Left lung (tissue), 10 donors: ENCODE measurements around the gene CACNB4. TPM values are rescaled to one million over a fixed set of nuclear protein-coding genes. Genes with fewer than 3 reads are reported as not detected.

Experiments
- ATAC-seq: fragments of 200-7000 bp; cut with Tn5 transposase; one replicate; pipeline ENCODE4 v1.9.1; 2020; ENCODE audit warnings: moderate library complexity
- DNase-seq, 4 donors: peaks; one replicate each; pipeline ENCODE4 v3.0.0-alpha.2; 2013 to 2020
- H3K27ac ChIP-seq, 2 donors: fragments of 200-600 bp; sonication (generic) in 1 of 2; one replicate each; pipeline versions ENCODE4 v1.5.0 to v1.8.0; 2020 to 2021
- H3K27me3 ChIP-seq, 2 donors: fragments of 200-600 bp; sonication (generic) in 1 of 2; one replicate each; pipeline versions ENCODE4 v1.5.0 to v1.8.0; 2020 to 2021
- H3K36me3 ChIP-seq, 2 donors: fragments of 200-600 bp; sonication (generic) in 1 of 2; one replicate each; pipeline versions ENCODE4 v1.5.0 to v1.8.0; 2020 to 2021
- H3K4me1 ChIP-seq, 2 donors: fragments of 200-600 bp; one replicate each; pipeline ENCODE4 v1.8.0; 2021
- H3K4me3 ChIP-seq, 2 donors: fragments of 200-600 bp; sonication (generic) in 1 of 2; one replicate each; pipeline versions ENCODE4 v1.5.0 to v1.8.0; 2020 to 2021; ENCODE audit warnings: mild to moderate bottlenecking in 1 of 2
- H3K9me3 ChIP-seq, 2 donors: fragments of 200-600 bp; sonication (generic) in 1 of 2; one replicate each; pipeline versions ENCODE4 v1.5.0 to v1.8.0; 2020 to 2021
- intact Hi-C, 2 donors: fragments of 100-400 bp; cut with DNase I; formaldehyde crosslinking; loops; one replicate each; pipeline versions ENCODE4 v1.11.2 to v1.14.2; 2022
- polyA plus RNA-seq, 6 donors: library from polyadenylated mRNA; unstranded; fragments of 120-200 nt; gene quantifications; one replicate each; pipeline ENCODE4 v1.2.1, GENCODE V29; 2013; ENCODE audit not compliant: insufficient read length in 6 of 6
- total RNA-seq, 2 donors: library from RNA; stranded (reverse); fragmentation: NEBNext Ultra II Directional; extraction: Animal tissue kit (Norgen Biotek cat#: 25700); gene quantifications; one replicate each; pipeline ENCODE4 v1.2.1, GENCODE V29; 2021
- TF ChIP-seq, protein P1 (sequence below), 2 donors: fragments of 200-600 bp; sonication (generic) in 1 of 2; IDR thresholded peaks; one replicate each; pipeline versions ENCODE4 v1.5.0 to v1.8.0; 2021; ENCODE audit warnings: antibody characterized with exemption in 2 of 2
- donor health status: DM: no; HTN: yes; CAD: no.
- donor health status: DM: no; HTN: no; CAD: no.

Gene CACNB4
- total and polyA plus RNA-seq, 8 donors = 5.9 to 11.2 (median 8.6) TPM

DNA sequence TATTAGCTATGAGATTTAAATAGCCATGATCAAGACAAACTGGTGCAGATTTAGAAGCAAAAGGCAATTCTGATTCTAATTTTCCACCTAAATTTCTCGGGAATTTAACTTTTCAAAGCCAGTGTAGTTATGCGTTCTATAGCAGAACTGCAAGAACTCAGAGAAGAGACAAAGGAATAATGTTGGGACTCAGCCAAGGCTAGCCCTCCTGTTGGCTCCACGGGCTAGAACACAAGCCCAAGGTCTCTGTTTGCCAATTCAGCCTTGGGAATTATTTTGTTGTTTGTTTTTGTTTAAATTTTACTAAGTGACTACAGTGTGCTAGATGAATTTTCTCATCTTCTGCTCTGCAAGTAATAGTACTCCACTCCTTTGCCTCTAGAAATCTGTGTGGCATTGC lies 121.2 kb downstream of the CACNB4 start:
- ATAC-seq (no peak), DNase-seq (no peak)
- Histone ChIP-seq H3K4me1 (no peaks in the 10 kb centered on the region), H3K9me3 (no peaks in the 10 kb centered on the region), H3K36me3 (no peaks in the 10 kb centered on the region), H3K27ac (no peak overlapping the region), H3K4me3 (no peak overlapping the region), H3K27me3 (no peaks in the 10 kb centered on the region)
- intact Hi-C loops = no loop called here
- TF ChIP-seq, protein P1, sequence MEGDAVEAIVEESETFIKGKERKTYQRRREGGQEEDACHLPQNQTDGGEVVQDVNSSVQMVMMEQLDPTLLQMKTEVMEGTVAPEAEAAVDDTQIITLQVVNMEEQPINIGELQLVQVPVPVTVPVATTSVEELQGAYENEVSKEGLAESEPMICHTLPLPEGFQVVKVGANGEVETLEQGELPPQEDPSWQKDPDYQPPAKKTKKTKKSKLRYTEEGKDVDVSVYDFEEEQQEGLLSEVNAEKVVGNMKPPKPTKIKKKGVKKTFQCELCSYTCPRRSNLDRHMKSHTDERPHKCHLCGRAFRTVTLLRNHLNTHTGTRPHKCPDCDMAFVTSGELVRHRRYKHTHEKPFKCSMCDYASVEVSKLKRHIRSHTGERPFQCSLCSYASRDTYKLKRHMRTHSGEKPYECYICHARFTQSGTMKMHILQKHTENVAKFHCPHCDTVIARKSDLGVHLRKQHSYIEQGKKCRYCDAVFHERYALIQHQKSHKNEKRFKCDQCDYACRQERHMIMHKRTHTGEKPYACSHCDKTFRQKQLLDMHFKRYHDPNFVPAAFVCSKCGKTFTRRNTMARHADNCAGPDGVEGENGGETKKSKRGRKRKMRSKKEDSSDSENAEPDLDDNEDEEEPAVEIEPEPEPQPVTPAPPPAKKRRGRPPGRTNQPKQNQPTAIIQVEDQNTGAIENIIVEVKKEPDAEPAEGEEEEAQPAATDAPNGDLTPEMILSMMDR (IDR thresholded peaks at IDR 0.05) = no peak

- no peaks in the 10 kb centered on the region for H3K36me3 ChIP-seq
- no peaks in the 10 kb centered on the region for H3K9me3 ChIP-seq
- H3K27me3 ChIP-seq = no peaks in the 10 kb centered on the region
- intact Hi-C loops = no loop called here
- TF ChIP-seq, protein P1 (IDR thresholded peaks at IDR 0.05) = no peak
- DNase-seq = no peak
- no peak for ATAC-seq
- no peaks in the 10 kb centered on the region for H3K4me1 ChIP-seq
- no peak overlapping the region for H3K27ac ChIP-seq
- H3K4me3 ChIP-seq = no peak overlapping the region
These were observed 121.9 kb downstream of the CACNB4 start for GRCh38 chr2:151976945-151977353.

DNA sequence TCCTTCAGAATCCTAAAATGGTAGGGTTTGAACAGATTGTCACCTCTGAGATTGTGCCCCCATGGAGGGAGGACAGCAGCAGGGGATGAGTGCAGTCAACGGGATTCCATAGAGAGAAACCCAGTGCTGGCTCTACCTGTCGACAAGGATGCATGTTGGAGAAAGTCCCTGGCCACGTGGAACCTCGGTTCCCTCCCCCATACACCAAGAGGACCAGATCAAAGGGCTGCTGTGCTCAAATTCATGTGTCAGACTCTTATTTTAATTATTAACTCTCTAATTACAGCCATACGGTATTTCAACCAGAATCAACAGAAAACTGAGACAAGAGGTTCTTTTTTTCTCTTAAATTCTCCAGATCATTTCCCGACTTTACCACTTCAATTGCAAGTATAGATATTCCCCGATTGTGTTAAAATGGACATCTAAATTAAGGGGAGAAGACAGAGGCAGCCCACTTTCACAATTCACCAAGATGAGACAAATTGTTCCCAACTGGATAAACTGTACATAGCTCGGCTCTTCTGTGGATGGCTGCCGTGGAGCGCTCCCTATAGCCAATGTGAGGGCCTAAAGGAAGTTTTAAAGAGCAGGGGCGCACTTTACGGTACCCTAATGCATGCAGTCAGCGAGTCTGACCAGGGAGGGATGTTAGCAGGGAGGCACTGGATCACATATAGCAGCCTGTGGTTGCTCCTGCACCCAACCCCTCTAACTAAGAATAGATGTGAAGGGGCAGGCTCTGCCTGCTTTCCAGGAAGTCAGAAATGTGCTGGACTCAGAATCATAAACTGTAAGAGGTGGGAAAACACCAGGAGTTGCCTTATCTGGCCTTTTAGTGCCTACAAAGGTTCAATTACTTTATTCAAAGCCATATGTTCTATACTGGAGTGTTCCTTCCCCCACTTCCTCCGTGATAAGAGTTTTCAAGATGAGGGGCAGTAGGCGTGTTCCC lies 123.1 kb downstream of the CACNB4 start:
- H3K36me3 ChIP-seq = no peaks in the 10 kb centered on the region

DNA sequence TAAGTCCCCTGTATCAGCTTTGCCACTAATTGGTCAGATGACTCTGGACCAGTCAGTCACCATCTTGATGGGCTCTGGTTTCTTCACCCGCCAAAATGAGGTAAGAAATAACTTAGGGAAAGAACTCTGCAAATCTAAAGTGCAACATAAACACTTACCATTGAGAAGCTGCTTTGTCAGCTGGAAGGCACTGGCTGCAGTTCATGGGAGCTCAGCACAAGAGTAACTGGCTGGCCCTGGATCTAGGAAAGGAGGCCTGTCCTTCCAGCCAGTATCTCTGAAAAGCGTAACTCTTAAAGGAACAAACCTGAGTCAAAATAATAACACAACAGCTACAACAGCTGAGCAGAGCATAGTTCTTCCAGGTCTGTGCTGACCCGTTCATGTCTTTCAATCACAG lies 123.9 kb downstream of the CACNB4 start:
- Histone ChIP-seq H3K4me3 (no peak overlapping the region), H3K27me3 (no peaks in the 10 kb centered on the region), H3K36me3 (no peaks in the 10 kb centered on the region), H3K9me3 (no peaks in the 10 kb centered on the region), H3K27ac (no peak overlapping the region), H3K4me1 (no peaks in the 10 kb centered on the region)
- intact Hi-C loops = no loop called here
- TF ChIP-seq, protein P1 (IDR thresholded peaks at IDR 0.05) = no peak
- peak in 2 of 4 donors; percentile 41 to 43 for DNase-seq
- peak; percentile 85 for ATAC-seq

More for the DNA sequence above, 123.1 kb downstream of the CACNB4 start:
- ATAC-seq = peak; percentile 38
- no peaks in the 10 kb centered on the region for H3K4me1 ChIP-seq
- DNase-seq = no peak
- H3K27ac ChIP-seq = no peak overlapping the region
- H3K27me3 ChIP-seq = no peaks in the 10 kb centered on the region
- intact Hi-C loops = no loop called here
- TF ChIP-seq, protein P1 (IDR thresholded peaks at IDR 0.05) = no peak
- H3K4me3 ChIP-seq = no peak overlapping the region
- H3K9me3 ChIP-seq = no peaks in the 10 kb centered on the region

GRCh38 chr2:151973901-151974199 lies 125.0 kb downstream of the CACNB4 start:
- Histone ChIP-seq H3K27ac (no peak overlapping the region), H3K4me1 (no peaks in the 10 kb centered on the region), H3K9me3 (no peaks in the 10 kb centered on the region), H3K36me3 (no peaks in the 10 kb centered on the region), H3K4me3 (no peak overlapping the region), H3K27me3 (no peaks in the 10 kb centered on the region)
- DNase-seq = peak in 1 of 4 donors; percentile 63
- TF ChIP-seq, protein P1 (IDR thresholded peaks at IDR 0.05) = no peak
- intact Hi-C loops = no loop called here
- peak; percentile 37 for ATAC-seq
